ENCODE data around the gene ZC3H18.
"Not testable (repeated sequence)": the region's sequence is repeated elsewhere in the genome, so short reads cannot be mapped to it uniquely, and the experiment has no call there.

Gene ZC3H18

DNA sequence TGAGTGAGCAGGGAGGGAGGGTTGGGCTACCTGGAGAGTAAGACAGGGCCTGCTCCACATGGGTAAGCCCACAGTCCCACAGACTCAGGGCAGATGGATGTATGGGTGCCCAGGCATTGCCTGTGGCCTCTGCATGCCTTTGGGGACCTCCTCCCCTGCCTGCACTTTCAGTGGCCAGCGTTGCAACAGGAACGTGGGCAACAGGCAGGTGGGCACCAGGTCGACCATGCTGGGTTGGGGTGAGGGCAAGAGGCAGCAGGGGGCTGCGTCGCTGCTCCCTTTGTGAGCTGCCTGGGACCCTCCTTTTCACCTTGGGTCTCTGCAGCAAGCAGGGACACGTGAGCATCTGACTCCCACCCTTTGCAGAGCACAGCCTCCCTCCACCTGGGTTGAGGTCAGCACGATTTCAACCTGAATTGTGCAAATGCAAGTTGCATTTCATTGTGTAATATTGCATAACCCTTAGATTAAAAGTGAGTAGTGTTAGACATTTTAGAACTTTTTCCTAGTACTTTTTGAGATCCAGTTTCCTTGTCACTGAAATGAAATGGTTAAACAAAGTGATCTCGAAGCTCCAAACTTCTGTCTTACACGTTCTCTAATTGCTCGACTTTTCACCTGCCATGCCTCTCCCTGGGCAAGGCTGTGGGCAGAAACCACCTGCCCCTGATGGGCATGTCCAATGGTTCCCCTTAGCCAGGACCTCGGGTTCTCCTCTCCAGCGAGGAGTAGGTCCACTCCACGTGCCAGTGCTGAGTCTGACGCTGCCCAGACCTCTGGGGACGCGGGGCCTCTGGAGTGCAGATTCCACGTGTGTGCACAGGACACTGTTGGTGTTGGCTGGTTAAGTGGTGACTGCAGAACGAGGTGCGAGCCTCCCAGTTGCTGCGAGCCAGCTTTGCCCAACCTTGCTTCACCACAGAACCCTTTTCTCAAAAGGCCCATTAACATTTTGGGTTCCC is 35.3 kb downstream of the ZC3H18 start:
- DNase-seq (ENCODE audit: low spot score), result no peak

DNA sequence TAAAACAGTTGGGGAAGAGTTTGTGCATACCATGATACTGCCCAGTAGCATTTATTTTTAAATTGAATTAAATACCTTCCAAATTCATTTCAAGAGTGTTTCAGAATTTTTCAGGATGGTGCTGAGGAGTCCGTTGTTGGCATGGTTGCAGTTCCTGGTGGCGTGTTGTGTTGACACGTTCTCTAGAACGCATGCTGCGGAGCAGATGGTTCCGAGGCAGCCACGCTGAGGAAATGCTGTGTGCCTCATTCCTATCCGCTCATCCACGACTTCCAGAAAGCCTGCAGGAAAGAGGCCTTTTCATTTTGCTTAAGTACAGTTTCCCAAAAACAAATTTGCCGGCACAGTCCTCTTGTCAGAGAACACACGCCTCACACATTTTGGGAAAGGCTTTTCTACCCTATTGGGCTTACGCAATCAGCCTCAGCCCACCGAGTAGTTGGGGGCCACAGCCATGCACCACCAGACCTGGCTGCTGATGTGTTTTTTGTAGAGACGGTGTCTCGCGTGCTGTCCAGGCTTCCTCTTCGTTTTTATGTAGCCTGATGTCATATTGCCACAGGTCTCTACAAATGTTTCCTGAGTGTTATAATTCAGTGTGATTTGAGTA is 36.0 kb downstream of the ZC3H18 start:
- DNase-seq (ENCODE audit: low spot score), result no peak

DNA sequence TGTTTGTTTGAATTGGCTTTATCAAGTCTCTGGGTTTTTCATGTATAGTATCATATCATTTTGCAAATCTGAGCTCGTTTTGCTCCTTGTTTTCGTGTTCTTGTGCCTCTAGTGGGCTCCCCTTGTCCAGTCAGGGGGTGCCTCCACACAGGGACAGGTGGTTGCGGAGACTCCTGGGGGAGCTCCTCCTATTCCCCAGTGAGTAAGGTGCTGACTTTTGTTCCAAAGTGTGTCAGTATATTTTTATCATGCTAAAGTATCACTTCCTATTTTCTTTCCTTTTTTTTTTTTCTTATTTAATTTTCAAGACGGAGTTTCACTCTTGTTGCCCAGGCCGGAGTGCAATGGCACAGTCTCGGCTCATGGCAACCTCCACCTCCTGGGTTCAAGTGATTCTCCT is 37.9 kb downstream of the ZC3H18 start:
- DNase-seq (ENCODE audit: low spot score), result no peak

DNA sequence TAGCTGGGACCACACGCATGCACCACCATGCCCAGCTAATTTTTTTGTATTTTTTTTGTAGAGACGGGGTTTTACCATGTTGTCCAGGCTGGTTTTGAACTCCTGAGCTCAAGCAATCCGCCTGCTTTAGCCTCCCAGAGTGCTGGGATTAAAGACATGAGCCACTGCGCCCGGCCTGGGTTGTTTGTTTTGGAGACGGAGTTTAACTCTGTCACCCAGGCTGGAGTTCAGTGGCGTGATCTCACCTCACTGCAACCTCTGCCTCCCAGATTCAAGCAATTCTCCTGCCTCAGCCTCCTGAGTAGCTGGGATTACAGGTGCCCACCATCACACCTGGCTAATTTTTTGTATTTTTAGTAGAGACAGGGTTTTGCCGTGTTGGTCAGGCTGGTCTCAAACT is 39.2 kb downstream of the ZC3H18 start:
- DNase-seq (ENCODE audit: low spot score), result not testable (repeated sequence)

DNA sequence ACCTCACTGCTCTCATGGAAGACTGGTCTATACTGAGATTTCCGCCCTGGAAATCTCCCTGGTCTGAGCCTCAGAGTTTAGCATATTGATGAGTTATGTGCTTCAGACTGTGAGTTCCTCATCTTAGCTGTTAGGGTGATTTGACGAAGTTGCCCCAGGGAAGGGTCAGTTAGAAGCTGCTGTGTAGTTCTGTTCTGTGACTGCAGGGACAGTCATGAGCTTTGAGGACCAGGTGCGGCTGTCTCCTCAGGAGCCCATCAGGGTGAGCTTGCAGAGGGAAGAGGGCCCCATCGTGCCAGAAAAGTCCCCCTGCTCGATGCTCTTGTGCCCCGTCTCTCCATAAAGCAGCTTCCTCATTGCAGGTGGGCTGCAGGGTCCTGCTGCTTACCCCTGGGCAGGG is 39.9 kb downstream of the ZC3H18 start:
- no peak for DNase-seq (ENCODE audit: low spot score)

DNA sequence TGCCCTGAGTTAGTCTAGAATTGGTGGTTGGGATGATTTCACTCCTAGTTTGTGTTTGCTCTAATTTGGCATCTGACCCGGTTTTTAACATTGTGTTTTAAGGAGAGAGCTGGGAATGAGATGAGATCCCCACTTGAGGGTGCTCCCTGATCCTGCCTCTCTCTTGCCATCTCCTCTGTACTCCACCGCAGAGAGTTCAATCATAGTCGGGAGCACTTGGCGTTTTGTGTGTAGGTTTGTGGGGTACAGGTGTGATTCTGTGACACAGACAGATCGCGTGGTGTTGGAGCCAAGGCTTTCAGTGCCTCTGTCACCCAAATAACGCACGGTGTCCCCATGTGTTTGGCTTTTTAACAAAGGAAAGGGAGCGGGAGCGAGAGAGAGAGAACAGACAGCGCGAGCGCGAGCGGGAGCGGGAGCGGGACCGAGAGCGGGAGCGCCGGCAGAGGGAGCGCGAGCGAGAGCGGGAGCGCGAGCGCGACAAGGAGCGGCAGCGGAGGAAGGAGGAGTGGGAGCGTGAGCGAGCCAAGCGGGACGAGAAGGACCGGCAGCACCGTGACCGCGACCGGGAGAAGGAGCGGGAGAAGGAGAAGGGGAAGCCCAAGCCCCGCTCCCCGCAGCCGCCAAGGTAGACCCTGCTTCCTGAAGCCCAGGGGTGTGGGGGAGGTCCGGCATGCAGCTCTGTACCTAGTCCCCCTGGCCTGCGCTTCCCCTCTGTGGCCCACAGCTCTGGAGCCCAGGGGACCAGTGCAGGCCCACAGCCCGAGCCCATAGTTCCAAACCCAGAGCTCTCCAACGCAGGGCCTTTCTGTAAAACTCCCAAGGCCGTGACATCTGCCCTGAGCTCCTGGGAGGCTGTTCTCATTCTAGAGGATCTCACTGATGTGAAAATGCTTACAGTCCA is 41.0 kb downstream of the ZC3H18 start:
- no peak for DNase-seq (ENCODE audit: low spot score)

DNA sequence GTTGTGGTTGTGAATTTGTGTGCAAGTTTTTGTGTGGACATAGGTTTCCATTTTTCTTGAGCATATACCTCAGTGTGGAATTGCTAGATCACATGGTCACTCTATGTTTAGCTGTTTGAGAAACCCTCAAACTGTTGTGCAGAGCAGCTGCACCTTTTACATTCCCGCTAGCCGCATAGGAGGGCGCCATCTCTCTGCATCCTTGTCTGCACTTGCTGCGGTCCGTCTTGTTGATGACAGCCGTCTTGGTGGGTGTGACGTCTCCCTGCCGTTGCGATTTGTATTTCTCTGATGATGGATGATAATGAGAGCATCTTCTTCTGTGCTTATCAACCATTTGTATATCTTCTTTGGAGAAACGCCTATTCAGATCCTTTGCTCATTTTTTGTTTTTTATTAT is 43.1 kb downstream of the ZC3H18 start:
- no peak for DNase-seq (ENCODE audit: low spot score)

DNA sequence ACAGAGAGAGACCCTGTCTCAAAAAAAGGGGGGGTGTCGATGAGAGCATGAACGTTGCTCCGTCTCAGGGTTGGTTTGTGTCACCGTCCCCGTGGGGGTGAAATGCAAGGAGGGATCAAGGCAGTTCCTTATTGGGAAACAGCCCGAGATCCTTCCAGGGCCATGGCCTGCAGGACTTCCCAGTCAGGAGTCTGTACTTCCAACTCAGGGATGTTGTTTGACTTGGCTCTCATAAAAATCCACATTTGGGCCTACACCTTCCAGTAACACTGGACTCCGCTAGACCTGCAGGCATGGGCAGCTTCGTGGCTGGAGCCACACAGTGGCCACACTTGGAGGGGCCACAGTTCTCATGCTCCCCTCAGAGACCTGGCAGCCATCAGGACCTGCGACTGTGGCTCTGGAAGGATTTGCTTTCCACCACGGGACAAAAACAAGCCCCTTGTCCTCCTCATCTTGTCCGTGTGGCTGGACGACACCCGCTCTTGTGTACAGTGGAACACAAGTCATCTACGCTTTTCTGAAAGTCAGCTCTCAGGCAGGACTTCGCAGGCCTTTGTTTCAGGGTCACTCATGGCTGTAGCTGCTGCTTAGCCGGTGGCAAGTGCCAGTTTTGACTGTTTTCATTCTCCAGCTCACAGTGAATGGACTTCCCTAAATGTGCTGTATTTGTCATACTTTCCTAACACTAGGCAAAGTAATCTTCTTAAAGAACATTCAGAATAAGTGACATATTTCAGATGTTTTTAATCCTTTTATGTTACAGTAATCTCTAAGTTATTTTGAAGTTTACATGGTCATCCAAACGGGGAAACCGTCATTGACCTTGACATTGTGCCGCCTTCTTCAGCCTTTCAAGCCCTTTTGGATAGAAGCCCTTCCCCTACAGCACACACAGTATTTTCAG is 44.0 kb downstream of the ZC3H18 start:
- peak; percentile 40 for DNase-seq (ENCODE audit: low spot score)

DNA sequence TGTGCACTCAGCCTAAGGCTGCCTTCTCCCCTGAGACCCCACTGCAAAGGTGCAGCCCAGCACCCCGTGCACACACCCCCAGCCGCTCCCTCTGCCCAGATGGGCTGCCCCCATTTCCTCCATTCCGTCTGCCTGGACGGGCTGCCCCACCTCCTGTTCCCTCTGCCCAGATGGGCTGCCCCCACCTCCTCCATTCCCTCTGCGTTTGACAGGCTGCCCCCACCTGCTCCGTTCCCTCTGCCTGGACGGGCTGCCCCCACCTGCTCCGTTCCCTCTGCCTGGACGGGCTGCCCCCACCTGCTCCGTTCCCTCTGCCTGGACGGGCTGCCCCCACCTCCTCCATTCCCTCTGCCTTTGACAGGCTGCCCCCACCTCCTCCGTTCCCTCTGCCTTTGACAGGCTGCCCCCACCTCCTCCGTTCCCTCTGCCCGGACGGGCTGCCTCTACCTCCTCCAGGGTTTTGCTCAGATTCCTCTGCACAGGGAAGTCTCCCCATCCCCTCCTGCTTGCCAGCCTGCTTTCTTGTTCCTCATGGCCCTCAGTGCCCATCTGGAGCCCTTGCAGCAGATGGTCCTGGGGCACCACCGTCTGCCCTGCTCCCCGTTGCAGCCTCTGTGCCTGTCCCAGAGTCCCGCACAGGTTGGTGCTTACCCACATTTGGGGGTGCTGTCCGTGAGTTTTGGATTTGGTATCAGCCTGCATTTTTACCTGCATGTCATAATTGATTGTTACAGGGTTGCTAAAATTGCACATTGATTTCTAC is 44.8 kb downstream of the ZC3H18 start:
- DNase-seq (ENCODE audit: low spot score), result no peak

DNA sequence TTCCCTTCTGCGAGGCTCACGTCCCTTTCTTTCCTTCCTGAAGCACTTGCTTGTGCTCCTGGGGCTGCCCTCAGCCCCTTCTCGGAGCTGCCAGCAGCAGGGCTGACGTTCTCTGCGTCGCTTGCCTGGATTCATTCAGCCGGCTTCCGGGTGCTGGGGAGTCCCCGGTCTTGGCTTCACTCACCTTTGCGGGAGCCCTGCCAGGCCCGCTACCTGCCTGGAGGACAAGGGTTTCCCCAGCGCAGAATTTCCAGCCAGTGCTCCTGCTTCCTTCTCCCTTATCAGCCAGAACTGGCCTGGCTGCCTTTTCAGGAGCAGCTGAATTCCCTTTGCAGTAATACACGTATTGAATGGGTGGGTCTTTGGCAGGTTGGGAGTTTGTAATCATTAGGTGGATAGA is 46.1 kb downstream of the ZC3H18 start:
- no peak for DNase-seq (ENCODE audit: low spot score)

DNA sequence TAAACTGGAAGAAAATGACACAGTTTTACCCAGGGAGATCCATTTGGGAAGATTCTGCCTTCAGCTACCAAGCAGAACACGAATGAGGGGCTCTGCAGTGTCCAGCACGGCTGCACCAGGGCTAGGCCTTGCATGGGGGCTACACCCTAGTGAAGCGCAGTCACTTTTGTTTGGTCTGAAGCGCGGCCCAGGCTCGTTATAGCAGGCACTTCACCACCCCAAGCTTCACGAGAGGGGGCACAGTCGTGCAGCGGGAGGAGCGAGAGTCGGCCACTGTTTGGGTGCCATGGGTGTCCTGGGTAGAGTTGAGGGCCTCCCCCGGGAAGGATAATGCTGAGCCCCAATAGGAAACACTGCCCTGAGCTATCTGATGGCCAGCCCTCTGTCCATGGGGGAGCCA is 46.5 kb downstream of the ZC3H18 start:
- no peak for DNase-seq (ENCODE audit: low spot score)

DNA sequence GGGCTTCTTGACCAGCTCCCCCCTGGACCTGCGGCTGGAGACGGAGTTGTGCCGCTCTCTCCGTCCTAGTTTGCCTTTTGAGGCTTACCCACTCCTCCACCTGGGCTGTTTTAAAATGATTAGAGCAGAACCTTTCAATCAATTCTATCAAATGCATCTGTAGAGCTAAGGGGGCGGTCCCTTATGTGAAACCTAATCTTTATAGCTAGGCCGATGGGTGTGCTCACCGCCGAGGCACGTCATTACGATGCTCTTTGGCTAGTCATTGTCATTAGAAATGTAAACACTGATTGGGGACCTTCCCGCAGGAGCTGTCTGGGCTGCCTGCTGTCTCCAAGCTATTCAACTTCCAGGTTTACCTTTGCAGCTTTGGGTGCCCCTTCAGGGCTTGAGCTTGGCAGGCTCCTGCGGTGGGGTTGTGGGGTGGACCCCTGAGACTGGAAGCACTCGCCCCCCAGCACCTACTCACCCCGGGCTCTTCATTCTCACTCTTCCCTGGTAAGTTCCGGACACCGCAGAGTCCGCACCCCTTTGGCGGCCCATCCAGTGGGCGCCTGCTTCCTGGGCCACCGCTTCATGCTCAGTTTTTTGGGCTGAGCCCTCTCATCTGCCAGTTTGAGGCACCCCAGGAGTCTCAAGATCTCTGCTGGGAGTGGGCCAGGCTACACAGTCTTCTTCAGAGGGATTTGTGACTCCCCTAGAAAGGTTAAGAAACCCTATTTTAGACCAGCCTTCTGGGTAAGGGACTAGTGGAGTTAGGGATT is 47.2 kb downstream of the ZC3H18 start:
- no peak for DNase-seq (ENCODE audit: low spot score)

DNA sequence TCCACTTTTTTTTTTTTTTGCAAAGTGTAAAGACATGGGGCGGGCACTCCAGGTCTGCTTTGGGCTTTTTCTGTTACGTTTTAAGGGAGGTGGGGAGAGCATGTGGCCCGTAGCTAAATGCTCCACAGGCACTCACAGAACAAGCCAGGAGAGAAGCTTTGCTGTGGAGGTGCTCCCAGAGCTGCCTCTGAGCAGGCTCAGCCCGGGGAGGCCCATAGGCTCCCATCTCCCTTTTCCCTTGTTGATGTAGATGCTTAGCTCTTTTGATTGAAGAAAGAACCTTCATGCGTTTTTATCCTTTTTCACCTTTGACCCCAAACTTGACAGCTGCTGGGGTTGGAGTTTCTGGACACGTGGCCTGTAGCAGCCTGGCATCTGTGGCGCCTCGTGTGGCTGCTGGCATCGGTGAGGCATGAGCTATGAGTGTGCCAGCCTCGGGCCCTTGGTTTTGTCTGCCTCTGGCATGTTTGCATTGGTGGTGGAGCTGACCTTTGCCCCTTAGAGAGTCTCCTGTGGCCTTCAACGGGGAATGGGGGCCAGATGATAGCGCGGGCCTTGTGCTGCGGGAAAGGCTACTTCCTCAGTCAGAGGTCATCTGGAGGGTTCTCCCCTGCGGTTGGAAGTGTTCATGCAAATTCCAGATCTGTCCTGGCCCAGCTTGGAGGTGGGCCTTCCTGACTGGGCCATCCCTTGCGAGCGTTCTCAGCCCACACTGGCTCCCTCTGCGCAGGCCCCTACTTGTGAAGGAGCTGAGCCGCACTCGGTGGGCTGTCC is 48.2 kb downstream of the ZC3H18 start:
- no peak for DNase-seq (ENCODE audit: low spot score)

DNA sequence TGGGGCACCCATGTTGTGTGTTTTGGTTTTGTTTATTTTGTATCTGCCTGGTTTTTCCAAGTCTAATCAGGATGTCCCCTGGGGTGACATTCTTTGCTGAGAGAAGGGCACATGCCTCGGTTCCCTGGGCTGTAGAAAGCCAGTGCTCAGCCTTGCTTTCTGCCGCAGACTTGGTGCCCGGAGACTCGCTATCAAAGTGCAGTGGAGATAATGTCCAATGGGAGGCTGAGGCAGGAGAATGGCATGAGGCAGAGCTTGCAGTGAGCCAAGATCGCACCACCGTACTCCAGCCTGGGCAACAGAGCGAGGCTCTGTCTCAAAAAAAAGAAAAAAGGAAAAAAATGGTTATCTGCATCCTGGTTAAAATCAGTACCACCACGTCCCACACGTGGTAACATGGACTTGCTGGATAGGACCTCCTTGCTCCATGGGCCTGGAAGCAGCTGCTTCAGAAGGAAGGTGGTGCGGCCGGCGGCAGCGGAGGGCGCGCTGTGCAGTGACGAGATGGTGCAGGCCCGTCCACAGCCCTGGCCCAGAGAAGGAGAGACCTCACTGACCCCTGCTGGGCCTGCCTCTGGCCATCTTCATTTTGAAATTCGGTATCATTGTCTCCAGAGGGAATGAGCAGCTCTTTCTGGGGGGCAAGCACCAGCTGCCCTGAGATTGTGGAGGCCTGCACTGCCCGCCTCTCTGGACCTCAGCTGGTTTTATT is 48.9 kb downstream of the ZC3H18 start:
- no peak for DNase-seq (ENCODE audit: low spot score)

DNA sequence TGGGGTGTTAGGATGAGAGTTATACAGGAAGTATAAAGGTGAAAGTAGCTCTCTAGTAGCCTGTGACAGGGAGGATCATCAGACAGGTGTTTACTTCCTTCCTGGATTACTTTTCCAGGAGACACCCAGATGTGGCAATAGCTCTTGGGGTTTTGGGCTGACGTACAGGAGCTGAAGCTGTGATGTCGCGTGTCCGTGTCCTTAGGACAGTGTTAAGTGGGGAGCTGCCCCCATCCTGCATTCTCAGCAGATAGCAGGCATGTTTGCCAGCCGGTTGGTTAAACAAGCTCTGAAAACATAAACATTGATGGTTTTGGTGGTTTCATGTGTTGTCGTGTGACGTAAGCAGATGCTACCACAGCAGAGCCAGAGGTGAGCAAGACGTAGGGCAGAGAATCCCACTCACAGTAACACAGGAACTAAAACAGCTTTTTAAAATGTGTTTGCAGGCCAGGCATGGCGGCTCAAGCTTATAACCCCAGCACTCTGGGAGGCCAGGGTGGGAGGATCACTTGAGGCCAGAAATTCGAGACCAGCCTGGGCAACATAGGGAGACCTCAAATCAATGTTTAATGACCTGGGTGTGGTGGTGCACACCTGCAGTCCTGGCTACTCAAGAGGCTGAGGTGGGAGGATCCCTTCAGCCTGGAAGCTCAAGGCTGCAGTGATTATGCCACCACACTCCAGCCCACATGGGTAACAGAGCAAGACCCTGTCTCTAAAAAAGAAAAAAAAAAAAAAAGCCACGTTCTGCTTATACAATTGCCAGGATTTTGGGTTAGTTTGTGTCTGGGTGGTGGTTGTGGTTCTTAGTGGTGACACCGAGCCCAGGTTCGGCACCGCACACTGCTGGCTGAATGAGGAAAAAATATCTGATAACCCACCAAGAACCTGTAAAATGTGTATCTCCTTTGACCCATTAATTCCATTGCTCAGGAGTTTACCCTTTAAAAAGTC is 49.9 kb downstream of the ZC3H18 start:
- no peak for DNase-seq (ENCODE audit: low spot score)

DNA sequence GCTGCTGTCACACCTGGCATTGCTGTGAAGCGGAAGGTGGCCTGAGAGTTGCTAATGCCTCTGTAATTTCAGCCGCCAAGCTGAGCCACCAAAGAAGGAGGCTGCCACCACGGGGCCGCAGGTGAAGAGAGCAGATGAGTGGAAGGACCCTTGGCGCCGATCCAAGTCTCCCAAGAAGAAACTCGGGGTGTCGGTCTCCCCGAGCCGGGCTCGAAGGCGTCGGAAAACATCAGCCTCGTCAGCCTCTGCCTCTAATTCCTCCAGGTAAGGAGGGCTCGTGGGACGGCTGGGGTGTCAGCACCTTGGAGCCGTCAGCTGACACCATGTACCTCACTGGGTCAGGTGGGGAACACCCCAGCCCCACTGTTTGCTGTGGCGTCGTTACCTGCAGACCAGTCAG is 51.9 kb downstream of the ZC3H18 start:
- DNase-seq (ENCODE audit: low spot score), result no peak

DNA sequence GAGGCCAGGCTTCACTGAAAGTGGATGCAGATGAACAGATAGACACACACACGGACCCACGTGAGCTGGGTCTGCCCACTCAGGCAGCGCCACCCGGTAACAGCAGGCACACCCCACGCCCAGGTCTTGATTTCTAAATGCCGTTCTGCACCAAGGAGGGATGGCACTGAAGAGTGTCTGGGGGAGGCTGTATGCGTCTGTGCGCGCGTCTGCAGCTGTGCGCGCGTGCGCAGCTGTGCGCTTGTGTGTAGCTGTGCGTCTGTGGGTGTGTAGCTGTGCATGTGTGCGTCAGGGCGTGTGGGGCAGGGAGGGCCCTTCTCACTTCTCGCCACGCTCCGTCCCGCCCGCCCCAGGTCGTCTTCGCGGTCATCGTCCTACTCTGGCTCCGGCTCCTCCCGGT is 52.7 kb downstream of the ZC3H18 start:
- no peak for DNase-seq (ENCODE audit: low spot score)

Data from pons (tissue), 1 donor.